ENCODE measurements around the gene ODAD4.

The ODAD4 gene

GRCh38 chr17:41896726-41897125 lies 33.7 kb upstream of the ODAD4 start:
- 93 to 94% methylated on average over 6 of the region's 6 CpGs for whole genome bisulfite sequencing, 2 experiments

DNA sequence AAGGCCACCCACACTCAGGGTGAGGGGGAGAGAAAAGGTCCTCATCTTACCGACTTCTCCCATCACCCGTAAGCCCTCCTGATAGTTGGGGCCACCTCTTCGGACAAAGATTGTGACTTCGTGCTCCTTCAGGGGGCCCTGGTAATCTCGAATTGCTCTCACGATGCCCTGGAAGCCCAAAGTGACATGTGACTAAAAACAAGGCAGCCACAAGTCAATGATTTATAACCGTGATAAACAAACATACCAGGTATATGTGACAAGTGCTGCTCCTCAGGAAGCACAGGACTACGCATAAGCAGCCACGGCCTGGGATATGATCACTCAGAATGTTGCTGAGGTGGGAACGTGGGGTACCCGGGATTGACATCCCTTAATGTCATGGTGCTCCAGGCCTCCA lies 28.8 kb upstream of the ODAD4 start:
- Histone ChIP-seq H3K9me3 (ENCODE audit: control insufficient read depth, low read length) (no peaks in the 10 kb centered on the region), H3K27me3 (ENCODE audit: control insufficient read depth, insufficient read depth, low read length, poor library complexity, severe bottlenecking) (no peaks in the 10 kb centered on the region), H3K4me3 (ENCODE audit: insufficient read depth, low read depth, low read length) (no peak overlapping the region), H3K4me1 (ENCODE audit: control insufficient read depth, insufficient read depth, low read length) (no peaks in the 10 kb centered on the region), H3K27ac (ENCODE audit: insufficient read depth, low read depth, low read length, poor library complexity, severe bottlenecking) (no peak overlapping the region), H3K36me3 (ENCODE audit: control insufficient read depth, insufficient read depth, low read length) (peaks cover 75% of the 10 kb centered on the region)
- WGBS, 2 experiments = 85% methylated on average over 11 of the region's 11 CpGs

More at GRCh38 chr17:41896726-41897125, 33.7 kb upstream of the ODAD4 start:
- Histone ChIP-seq H3K4me1 (ENCODE audit: control insufficient read depth, insufficient read depth, low read length) (no peaks in the 10 kb centered on the region), H3K36me3 (ENCODE audit: control insufficient read depth, insufficient read depth, low read length) (peaks cover 81% of the 10 kb centered on the region), H3K27me3 (ENCODE audit: control insufficient read depth, insufficient read depth, low read length, poor library complexity, severe bottlenecking) (no peaks in the 10 kb centered on the region), H3K27ac (ENCODE audit: insufficient read depth, low read depth, low read length, poor library complexity, severe bottlenecking) (no peak overlapping the region), H3K9me3 (ENCODE audit: control insufficient read depth, low read length) (no peaks in the 10 kb centered on the region), H3K4me3 (ENCODE audit: insufficient read depth, low read depth, low read length) (no peak overlapping the region)

GRCh38 chr17:41904242-41904841 lies 26.1 kb upstream of the ODAD4 start:
- 95% methylated on average over 7 of the region's 7 CpGs for WGBS, 2 experiments
- Histone ChIP-seq H3K27me3 (ENCODE audit: control insufficient read depth, insufficient read depth, low read length, poor library complexity, severe bottlenecking) (no peaks in the 10 kb centered on the region), H3K4me1 (ENCODE audit: control insufficient read depth, insufficient read depth, low read length) (no peaks in the 10 kb centered on the region), H3K27ac (ENCODE audit: insufficient read depth, low read depth, low read length, poor library complexity, severe bottlenecking) (no peak overlapping the region), H3K36me3 (ENCODE audit: control insufficient read depth, insufficient read depth, low read length) (peaks cover 73% of the 10 kb centered on the region), H3K9me3 (ENCODE audit: control insufficient read depth, low read length) (no peaks in the 10 kb centered on the region), H3K4me3 (ENCODE audit: insufficient read depth, low read depth, low read length) (no peak overlapping the region)

- 96 to 97% methylated on average over 4 of the region's 4 CpGs for WGBS, 2 experiments
Measured at GRCh38 chr17:41905172-41905571, 25.2 kb upstream of the ODAD4 start.

DNA sequence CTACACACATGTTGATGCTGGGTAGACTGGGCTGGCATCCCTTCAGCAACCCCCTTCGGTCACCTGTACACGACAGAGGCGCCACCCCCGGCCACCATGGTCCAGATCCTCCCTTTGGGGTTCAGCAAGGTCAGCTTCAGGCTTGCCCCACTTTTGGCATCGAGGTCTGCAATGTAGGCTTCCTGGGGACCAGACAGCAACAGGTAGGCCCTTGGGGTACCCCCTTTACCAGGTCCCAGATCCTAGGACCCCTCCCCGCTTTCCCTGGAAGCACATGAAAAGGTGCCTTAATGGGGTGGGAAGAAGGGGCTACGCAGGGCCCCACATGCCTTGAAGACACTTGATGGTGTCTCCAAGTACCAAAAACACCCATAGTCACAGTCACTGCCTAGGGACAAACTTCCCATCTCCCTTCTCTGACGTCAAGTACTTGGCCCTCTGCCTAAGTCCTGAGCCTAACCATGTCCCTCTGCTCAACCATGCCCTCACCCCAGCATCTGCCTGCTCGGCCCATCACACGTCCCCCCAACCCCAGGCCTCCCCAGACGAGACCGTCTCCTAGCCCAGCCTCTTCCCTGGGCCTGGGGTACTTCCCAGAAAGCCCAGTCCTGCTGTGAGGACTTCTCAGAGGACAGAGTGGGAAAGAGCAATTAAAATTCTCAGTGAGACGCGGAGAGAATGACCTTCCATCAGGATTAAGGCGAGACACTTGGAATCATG lies 23.8 kb upstream of the ODAD4 start:
- H3K36me3 ChIP-seq (ENCODE audit: control insufficient read depth, insufficient read depth, low read length) = peaks cover 79% of the 10 kb centered on the region
- no peaks in the 10 kb centered on the region for H3K4me1 ChIP-seq (ENCODE audit: control insufficient read depth, insufficient read depth, low read length)
- H3K4me3 ChIP-seq (ENCODE audit: insufficient read depth, low read depth, low read length) = no peak overlapping the region
- no peak overlapping the region for H3K27ac ChIP-seq (ENCODE audit: insufficient read depth, low read depth, low read length, poor library complexity, severe bottlenecking)
- no peaks in the 10 kb centered on the region for H3K9me3 ChIP-seq (ENCODE audit: control insufficient read depth, low read length)
- WGBS, 2 experiments = 92 to 94% methylated on average over 15 of the region's 15 CpGs
- H3K27me3 ChIP-seq (ENCODE audit: control insufficient read depth, insufficient read depth, low read length, poor library complexity, severe bottlenecking) = no peaks in the 10 kb centered on the region

More at GRCh38 chr17:41905172-41905571, 25.2 kb upstream of the ODAD4 start:
- no peak overlapping the region for H3K27ac ChIP-seq (ENCODE audit: insufficient read depth, low read depth, low read length, poor library complexity, severe bottlenecking)
- H3K9me3 ChIP-seq (ENCODE audit: control insufficient read depth, low read length) = no peaks in the 10 kb centered on the region
- H3K4me3 ChIP-seq (ENCODE audit: insufficient read depth, low read depth, low read length) = no peak overlapping the region
- no peaks in the 10 kb centered on the region for H3K4me1 ChIP-seq (ENCODE audit: control insufficient read depth, insufficient read depth, low read length)
- H3K27me3 ChIP-seq (ENCODE audit: control insufficient read depth, insufficient read depth, low read length, poor library complexity, severe bottlenecking) = no peaks in the 10 kb centered on the region
- H3K36me3 ChIP-seq (ENCODE audit: control insufficient read depth, insufficient read depth, low read length) = peaks cover 79% of the 10 kb centered on the region

DNA sequence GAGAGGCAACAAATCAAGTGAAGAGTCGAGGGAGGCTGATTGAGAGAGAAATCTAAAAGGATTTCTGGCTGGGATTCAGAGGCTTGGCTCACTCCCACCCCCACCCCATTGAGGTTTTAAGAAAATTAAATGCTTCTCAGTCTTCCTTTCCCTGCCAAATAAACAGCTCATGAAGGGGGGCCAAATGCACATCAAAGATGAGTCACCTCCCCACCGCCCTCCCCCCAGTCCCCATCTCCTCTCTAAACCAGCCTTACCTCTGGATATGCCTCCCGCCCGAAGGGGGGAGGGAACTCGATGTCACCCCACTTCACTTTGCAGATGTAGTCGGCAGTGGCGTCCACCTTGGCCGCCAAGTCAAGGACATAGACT lies 23.2 kb upstream of the ODAD4 start:
- H3K4me3 ChIP-seq (ENCODE audit: insufficient read depth, low read depth, low read length) = no peak overlapping the region
- H3K9me3 ChIP-seq (ENCODE audit: control insufficient read depth, low read length) = no peaks in the 10 kb centered on the region
- 91 to 92% methylated on average over 8 of the region's 8 CpGs for WGBS, 2 experiments
- no peaks in the 10 kb centered on the region for H3K4me1 ChIP-seq (ENCODE audit: control insufficient read depth, insufficient read depth, low read length)
- H3K27me3 ChIP-seq (ENCODE audit: control insufficient read depth, insufficient read depth, low read length, poor library complexity, severe bottlenecking) = no peaks in the 10 kb centered on the region
- H3K27ac ChIP-seq (ENCODE audit: insufficient read depth, low read depth, low read length, poor library complexity, severe bottlenecking) = peak overlapping the region; percentile 60
- H3K36me3 ChIP-seq (ENCODE audit: control insufficient read depth, insufficient read depth, low read length) = peaks cover 78% of the 10 kb centered on the region

DNA sequence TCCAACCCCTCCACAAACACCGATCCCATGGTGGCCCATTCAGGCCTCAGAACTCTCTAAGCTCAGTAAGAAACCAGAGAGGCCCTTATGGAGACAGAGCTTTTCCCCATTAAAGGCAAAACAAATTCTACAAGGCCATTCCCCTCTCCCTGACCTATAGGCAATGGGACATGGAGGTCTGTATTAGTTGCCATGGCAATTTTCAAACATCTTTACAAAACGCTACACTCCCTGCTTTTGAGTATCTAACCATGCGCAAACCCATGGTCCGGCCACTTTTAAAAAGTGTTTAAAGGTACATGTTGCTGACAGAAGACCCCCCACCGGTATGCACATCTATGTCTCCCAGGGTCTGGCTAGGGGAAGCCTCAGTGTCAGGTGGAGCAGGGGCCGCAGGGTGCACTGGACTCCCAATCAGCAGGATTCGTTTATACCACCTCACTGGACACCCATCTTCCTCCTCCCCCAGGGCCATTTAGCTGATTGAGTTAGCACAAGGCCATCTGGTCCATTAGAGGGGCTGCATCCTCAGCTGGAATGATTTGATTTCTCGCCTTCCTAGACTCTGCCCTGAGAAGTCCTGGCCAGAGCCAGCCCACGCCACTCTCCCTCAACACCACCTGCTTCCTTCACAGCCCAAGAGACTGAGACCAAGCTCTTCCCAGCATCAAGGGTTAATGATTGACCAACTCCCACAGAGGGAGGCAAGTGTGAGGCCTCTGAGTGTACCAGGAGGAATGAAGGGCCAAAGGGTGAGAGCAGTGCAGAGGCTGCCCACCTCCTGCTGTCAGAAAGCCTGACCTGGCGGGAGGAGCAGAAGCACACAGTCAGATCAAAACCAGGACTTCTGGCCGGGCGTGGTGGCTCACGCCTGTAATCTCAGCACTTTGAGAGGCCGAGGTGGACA lies 22.5 kb upstream of the ODAD4 start:
- H3K9me3 ChIP-seq (ENCODE audit: control insufficient read depth, low read length) = no peaks in the 10 kb centered on the region
- no peaks in the 10 kb centered on the region for H3K4me1 ChIP-seq (ENCODE audit: control insufficient read depth, insufficient read depth, low read length)
- no peaks in the 10 kb centered on the region for H3K27me3 ChIP-seq (ENCODE audit: control insufficient read depth, insufficient read depth, low read length, poor library complexity, severe bottlenecking)
- no peak overlapping the region for H3K4me3 ChIP-seq (ENCODE audit: insufficient read depth, low read depth, low read length)
- 92 to 94% methylated on average over 14 of the region's 14 CpGs for WGBS, 2 experiments
- H3K27ac ChIP-seq (ENCODE audit: insufficient read depth, low read depth, low read length, poor library complexity, severe bottlenecking) = peak overlapping the region; percentile 60
- H3K36me3 ChIP-seq (ENCODE audit: control insufficient read depth, insufficient read depth, low read length) = peaks cover 83% of the 10 kb centered on the region

DNA sequence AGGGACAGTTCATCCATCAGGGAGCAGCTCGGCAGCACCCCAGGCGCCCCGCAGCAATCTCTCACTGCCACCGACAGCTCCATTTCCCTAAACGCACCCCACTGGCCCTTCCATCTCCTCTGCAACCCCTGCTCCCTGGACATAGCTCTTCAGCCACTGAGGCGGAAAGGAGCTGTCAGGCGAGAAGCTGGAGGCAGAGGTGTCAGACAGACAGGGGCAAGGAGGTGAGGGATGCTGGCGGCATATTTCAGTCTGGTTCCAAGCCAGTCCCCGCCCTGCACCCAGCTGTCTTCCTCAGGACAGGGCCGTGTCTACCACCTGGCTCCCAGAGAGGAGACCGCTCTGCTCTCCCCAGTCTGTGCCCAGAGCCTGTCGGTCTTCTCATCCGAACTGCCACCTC lies 21.3 kb upstream of the ODAD4 start:
- H3K27me3 ChIP-seq (ENCODE audit: control insufficient read depth, insufficient read depth, low read length, poor library complexity, severe bottlenecking) = no peaks in the 10 kb centered on the region
- WGBS, 2 experiments = 97% methylated on average over 13 of the region's 13 CpGs
- H3K4me3 ChIP-seq (ENCODE audit: insufficient read depth, low read depth, low read length) = no peak overlapping the region
- no peaks in the 10 kb centered on the region for H3K9me3 ChIP-seq (ENCODE audit: control insufficient read depth, low read length)
- H3K27ac ChIP-seq (ENCODE audit: insufficient read depth, low read depth, low read length, poor library complexity, severe bottlenecking) = no peak overlapping the region
- H3K4me1 ChIP-seq (ENCODE audit: control insufficient read depth, insufficient read depth, low read length) = no peaks in the 10 kb centered on the region
- H3K36me3 ChIP-seq (ENCODE audit: control insufficient read depth, insufficient read depth, low read length) = peaks cover 83% of the 10 kb centered on the region

GRCh38 chr17:41910701-41911391 lies 19.6 kb upstream of the ODAD4 start:
- H3K9me3 ChIP-seq (ENCODE audit: control insufficient read depth, low read length) = no peaks in the 10 kb centered on the region
- 94 to 96% methylated on average over 13 of the region's 13 CpGs for WGBS, 2 experiments
- no peak overlapping the region for H3K27ac ChIP-seq (ENCODE audit: insufficient read depth, low read depth, low read length, poor library complexity, severe bottlenecking)
- H3K36me3 ChIP-seq (ENCODE audit: control insufficient read depth, insufficient read depth, low read length) = peaks cover 66% of the 10 kb centered on the region
- peaks cover 16% of the 10 kb centered on the region for H3K4me1 ChIP-seq (ENCODE audit: control insufficient read depth, insufficient read depth, low read length)
- H3K4me3 ChIP-seq (ENCODE audit: insufficient read depth, low read depth, low read length) = no peak overlapping the region
- H3K27me3 ChIP-seq (ENCODE audit: control insufficient read depth, insufficient read depth, low read length, poor library complexity, severe bottlenecking) = no peaks in the 10 kb centered on the region

Data from ectodermal cell (in vitro differentiated cells).